A549 treated with CORT108297 at 1 μM for 4 hours (cell line): ENCODE results near the gene VCX2. TPM values are rescaled to one million over a fixed set of nuclear protein-coding genes. Genes with fewer than 3 reads are reported as not detected.

Source experiments
- total RNA-seq: library from RNA; stranded (reverse); fragments of 200-300 nt; extraction: Qiagen RNA extraction; gene quantifications from 5 replicates; pipeline ENCODE4 v1.2.3, GENCODE V29; 2022

VCX2 gene
- not detected in 5 replicates for total RNA-seq

DNA sequence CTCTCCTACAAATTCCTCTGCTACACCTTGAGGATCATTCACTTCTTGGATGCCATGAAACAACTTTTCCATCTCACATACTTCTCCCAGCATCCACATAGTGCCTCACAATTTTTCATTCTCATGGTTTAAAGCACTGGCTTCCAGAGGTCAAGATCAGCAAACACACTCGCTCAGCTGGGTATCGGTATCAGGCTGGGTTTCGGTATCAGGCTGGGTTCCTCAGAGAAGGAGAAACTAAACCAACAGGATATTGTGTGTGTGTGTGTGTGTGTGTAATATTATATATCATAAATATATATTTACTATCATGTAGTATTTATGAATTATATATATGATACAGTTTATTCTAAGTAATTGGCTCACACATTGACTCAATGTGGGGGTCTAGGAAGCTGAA lies at the start of gene VCX2:
Gene VCX2 (minus strand): TSS at position 99 of the 400 bp plus-strand sequence. CDS start 624 bp downstream, outside the sequence.

Other genes starting within 250 kb of the VCX2 start
- gene PNPLA4, start 243.9 kb downstream of the VCX2 start, total RNA-seq, result 10.1 to 13.0 TPM (median 11.6 TPM) in 5 replicates